UCSD-AML1 (cell line): Measurements from ENCODE around the gene KRTAP10-10.
"Not testable (repeated sequence)": the region's sequence is repeated elsewhere in the genome, so short reads cannot be mapped to it uniquely, and the experiment has no call there.

Source experiments
- DNase-seq: peaks from one replicate; lab custom pipeline; 2025; ENCODE audit not compliant: unreplicated experiment; lab: John Stamatoyannopoulos, UW

The KRTAP10-10 gene

DNA sequence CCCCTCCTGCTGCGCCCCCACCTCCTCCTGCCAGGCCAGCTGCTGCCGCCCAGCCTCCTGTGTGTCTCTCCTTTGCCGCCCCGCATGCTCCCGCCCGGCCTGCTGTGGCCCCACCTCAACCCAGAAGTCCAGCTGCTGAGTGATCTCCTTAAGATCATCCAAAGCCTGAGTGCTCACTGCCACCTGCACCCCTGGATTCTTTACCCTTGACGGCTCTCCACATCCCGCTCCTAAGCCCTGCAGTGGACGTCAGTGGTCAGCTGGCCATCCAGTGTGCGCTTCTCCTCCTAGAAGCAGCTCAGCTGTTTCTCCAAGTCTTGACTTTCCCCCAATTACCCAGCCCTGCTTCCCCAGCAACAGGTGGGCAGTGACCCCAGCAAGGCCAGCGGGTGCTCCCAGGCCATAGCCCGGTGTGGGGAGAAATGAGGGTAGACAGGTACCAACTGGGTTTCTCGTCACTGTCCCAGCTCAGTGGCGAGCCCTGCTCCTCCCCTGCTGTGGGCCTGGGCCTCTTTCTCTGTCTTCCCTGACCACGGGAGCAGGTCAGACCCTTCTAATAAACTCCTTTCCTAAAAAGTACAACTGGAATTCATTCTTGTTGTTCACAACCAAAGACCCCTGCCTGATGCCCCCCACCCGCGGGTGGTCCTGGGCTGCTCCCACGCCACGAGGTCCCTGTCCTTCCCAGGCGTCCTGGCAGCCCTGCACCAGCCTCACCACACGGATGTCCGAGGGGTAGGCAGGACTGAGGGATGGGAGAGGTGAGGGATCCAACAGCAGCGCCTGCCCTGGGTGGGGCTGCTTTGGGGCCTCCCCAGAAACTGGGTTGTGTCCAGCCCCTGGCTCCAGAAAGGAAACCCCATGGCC lies 35.3 kb upstream of the KRTAP10-10 start:
- DNase-seq: no peak

DNA sequence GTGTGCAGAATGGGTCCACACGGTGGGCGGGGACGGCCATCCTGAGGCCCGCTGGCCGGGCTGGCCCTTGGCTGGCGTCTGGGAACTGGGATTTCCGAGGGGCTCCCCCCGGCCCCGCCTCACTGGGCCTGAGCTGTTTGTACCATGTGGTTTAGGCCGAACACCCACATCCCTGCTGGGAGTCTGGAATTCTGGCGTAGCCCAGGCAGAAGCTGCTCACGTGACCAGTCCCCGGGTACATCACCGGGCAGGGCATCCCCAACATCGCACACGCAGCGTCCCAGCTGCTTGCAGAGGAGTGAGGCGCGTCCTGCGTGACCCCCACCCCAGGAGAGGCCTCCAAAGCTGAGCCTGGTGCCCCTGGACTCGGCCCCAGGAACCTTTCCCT lies 34.7 kb upstream of the KRTAP10-10 start:
- DNase-seq: no peak

DNA sequence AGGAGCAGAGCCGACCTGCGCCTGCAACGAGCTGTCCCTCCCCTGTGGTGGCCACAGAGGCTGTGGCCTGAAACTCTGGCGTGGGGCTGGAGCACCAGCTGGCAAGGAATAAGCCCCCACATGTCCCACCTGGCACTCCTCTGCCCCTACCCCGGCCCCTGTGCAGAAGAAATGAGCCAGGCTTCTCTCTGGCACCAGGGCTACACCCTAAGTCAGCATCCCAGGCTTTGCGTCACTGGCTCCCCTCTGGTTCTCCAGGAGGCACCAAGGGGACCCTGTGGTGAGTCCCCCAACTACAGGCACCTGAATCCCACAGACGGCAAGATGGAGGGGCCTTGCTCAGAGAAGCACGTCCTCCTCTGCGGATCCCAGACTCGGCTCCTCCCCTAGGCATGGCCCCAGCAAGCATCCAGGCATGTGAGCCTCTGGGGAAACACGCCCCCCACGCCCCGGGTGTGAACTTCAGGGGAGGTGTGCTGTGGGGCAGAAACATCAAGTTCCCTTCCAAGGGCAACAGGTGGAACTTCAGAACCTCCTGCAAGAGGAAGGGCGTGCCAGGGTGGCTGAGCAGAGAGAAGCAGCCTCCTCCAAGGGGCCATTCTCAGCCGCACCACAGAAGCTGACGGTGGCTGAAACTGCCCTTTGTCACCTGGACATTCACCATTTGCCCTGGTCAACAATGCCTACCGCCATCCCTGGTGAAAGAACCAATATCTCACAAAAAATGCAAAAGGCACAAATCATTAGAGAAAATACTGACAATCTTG lies 33.9 kb upstream of the KRTAP10-10 start:
- DNase-seq: no peak

DNA sequence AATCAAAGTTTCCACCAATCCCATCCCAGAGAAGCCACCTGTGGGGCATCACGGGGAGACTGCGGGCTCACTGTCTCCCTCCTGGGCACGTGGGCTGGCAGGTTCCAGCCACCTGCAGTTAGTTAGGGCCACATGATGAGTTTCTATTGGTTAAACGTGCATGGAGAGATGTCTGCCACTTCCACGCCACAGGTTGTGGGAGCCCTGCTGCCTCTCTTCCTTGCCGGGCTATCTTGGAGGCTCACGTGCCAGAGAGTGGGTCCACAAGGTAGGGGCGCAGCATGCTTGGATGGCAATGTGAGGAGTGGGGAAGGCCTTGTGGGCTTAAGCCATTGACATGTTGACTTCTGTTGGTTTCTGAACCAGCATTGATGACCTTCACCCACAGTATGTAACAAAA lies 33.2 kb upstream of the KRTAP10-10 start:
- DNase-seq: no peak

DNA sequence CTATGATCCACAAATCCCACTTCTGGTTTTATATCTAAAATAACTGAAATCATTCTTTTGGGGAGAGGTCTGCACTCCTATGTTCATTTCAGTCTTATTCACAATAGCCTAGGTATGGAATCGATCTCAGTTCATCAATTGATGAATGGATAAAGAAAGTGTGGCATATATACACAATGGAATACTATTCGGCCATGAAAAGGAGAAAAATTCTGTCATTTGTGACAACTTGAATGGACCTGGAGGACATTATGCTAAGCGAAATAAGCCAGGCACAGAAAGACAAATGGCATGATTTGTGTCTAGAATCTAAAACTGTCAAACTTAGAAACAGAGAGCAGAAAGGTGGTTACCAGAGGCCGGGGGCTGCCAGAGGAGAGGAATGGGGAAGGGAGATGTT lies 30.7 kb upstream of the KRTAP10-10 start:
- no peak for DNase-seq

DNA sequence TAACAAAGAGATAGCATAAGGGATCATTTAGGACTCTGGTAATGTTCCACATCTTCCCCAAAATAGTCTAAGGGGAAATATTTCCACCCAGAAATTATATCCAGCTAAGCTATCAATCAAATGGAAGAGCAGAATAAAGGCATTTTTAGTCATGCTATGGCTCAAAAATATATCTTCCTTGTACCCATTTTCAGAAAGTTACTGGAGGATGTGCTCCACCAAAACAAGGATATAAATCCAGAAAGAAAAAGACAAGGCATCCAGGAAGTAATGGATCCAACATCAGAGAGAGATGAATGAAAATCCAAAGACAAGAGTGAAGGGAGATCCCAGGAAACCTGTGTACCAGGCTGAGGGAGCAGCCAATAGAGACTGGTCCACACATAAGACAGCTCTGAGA lies 28.0 kb upstream of the KRTAP10-10 start:
- no peak for DNase-seq

DNA sequence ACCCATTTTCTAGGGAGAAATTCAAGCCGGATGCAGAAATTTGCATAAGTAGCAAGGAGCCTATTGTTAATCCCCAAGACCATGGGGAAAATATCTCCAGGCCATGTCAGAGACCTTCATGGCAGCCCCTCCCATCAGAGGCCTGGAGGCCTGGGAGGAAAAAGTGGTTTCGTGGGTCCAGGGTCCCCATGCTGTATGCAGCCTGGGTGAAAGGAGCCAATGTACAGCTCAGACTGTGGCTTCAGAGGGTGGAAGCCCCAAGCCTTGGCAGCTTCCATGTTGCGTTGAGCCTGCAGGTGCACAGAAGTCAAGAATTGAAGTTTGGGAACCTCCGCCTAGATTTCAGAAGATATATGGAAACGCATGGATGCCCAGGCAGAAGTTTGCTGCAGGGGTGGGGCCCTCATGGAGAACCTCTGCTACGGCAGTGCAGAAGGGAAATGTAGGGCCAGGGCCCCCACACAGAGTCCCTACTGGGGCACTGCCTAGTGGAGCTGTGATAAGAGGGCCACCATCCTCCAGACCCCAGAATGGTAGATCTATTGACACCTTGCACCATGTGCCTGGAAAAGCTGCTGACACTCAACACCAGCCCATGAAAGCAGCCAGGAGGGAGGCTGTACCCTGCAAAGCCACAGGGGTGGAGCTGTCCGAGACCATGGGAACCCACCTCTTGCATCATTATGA lies 26.9 kb upstream of the KRTAP10-10 start:
- DNase-seq: not testable (repeated sequence)

DNA sequence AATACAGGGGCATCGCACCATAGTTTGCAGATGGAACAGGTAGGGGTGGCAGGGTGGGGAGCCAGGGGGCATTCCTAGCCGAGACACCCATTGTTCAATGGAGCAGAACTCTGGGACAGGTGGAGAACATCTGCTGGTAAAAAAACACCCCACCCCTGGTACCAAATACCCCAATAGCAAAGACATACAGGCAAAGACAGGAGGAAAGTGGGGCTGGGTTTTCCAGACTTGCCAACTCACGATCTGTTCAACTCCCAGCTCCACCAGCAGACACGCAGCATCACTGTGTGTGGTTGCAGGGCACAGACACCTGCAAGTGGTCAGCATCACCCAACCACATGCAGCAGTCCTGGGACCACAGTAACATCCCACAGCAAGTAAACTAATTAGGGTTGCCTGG lies 25.6 kb upstream of the KRTAP10-10 start:
- no peak for DNase-seq

DNA sequence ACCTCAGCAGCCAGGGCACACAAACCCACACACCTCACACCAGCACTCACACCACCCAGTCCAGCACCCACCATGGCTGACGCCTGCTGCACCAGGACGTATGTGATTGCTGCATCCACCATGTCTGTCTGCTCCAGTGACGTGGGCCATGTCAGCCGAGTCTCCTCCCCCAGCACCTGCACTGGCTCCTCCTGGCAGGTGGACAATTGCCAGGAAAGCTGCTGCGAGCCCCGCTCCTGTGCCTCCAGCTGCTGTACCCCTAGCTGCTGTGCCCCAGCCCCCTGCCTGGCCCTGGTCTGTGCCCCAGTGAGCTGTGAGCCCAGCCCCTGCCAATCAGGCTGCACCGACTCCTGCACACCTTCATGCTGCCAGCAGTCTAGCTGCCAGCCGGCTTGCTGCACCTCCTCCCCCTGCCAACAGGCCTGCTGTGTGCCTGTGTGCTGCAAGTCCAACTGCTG lies 25.1 kb upstream of the KRTAP10-10 start, which contains the start of gene KRTAP10-8:
Gene KRTAP10-8, plus strand, starts transcription at position 51 of the 458 bp plus-strand sequence. Its CDS starts 22 bp downstream, at position 73.
- no peak for DNase-seq

DNA sequence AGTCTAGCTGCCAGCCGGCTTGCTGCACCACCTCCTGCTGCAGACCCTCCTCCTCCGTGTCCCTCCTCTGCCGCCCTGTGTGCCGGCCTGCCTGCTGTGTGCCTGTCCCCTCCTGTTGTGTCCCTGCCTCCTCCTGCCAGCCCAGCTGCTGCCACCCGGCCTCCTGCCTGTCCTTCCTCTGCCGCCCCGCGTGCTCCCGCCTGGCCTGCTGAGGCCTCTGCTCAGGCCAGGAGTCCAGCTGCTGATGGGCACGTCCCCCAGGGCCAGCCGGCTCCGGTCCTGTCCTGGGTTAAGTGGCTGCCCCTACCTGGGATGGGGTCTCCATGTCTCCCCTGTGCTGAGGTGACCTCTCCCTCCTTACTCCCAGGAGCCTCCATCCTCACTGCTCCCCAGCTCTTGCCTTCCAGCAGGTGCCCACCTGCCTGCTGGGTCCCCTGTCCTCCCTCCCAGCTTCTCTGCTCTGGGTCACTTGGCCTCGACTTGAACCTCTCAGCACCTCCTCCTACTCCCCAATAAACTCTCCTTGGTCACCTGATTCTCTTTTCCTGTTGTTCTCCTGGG lies 24.4 kb upstream of the KRTAP10-10 start:
- no peak for DNase-seq

DNA sequence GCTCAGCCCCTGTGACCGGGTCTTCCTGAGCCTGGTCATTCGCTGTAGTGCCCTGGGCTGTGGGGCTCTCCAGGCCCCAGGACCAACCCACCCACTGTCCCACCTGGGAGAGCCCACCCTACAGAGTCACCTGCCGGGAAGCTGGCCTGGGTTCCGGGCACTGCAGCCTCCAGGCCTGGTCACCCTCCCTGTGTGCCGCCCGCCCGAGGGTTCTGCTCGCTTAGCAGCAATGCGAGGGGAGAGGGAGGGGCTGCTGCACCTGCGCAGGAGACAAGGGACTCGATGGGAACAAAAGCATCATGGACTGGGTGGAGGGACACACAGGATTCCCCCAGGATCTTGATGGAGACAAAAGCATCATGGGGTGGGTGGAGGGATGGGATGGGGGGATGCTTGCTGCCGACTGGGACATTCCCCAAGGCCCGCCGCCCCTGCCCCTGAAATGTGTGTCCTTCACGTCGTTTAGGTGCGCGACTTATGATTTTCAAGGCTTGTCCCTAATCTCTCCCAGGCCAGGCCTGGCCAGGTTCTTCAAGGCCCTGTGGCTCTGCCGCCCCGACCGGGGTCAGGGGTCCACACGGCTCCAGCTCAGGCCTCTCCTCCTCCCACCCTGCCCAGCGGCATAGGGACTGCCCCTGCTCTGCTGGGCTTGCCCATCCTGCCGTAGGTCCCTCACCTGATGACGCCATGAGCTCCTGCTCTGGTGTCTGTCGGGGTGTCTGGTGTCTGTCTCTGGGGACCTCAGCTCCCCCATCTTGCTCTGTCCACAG lies 23.6 kb upstream of the KRTAP10-10 start:
- DNase-seq: no peak

DNA sequence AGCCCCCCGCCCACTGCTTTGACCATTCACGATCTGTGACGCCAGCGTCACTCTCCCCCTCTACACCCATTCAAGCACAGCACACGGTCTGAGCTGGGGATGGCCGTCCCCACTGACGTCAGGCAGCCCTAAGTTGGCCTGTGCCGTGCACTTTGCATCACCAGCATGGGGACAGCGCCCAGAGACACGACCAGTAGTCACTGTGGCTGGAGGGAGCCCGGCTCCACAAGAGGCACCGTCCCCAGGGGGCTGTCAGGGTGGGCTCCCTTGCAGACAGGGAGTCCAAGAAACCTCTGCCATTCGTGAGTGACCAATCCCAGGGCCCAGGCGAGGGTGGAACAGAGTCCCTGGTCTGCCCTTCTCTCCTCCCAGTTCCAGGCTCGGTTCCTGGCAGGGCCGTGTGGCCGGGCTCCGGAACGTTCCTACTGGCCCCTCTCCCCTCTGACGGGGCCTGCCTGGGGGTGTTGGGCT lies 23.0 kb upstream of the KRTAP10-10 start:
- DNase-seq: no peak

DNA sequence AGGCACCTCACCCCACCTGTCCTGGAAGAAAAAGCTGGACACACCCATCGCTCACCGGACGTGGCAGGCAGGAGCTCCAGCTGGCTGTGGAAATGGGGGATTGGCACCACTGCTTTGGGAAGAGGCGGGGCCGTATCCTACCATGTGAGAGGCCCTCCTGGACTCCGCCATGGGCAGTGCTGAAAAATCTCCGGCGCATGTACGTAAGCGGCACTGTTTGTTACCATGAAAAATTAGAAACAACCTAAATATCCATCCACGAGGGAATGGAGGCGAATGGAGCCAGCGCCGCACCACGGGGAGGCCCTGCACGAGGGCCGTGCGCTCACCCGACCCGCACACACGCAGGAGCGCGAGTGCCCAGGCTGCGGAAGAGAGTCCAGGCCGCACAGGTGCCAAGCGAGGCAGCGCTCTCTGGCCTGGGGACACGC lies 22.2 kb upstream of the KRTAP10-10 start:
- no peak for DNase-seq

DNA sequence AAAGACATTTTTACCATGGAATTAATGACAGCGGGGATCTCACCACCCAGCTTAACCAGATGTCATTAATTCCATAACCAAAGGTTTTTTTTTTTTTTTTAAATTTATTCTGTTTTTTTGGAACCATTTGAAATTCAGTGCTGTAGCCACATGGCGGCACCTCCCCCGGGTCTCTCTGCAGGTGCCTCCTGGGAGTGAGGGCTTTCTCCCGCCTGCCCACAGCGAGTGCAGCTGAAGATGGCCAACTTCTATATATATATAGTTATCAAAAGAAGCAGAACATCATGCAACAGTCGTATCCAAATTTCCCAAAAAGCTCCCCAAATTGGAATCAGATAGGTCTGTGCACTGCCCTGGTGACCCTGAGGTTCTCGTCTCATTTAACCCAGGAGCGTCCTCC lies 21.7 kb upstream of the KRTAP10-10 start:
- no peak for DNase-seq

DNA sequence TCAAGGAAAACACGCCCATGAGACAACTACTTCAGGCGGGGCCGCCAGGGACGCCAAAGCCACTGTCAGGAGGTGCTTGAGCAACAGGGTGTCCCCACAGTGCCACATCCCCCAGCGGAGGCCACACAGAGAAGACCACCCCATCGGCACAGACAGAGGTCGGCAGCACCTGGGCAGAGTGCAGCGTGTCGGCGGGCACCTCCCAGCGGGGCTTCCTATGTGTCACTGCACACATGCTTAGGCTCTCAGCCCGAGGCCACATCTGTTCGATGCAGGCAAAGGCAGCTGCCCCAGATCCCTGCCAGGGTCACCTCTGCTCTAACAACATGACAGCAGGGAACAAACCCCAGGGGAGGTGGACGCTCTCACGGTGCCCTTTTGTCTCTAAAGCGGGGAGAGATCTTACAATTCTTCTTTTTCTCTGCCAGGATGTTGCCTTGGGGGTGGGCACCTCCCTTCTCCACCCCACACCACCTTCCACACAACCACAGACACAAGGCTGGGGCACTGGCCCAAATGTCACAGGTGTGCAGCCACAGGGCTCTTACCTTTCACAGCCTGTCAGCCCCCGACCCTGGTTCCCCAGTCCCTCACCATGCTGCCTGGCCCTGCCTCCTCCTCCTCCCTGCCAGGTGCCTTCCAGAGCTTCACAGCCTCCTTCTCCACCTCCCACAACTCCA lies 21.1 kb upstream of the KRTAP10-10 start:
- DNase-seq: no peak

DNA sequence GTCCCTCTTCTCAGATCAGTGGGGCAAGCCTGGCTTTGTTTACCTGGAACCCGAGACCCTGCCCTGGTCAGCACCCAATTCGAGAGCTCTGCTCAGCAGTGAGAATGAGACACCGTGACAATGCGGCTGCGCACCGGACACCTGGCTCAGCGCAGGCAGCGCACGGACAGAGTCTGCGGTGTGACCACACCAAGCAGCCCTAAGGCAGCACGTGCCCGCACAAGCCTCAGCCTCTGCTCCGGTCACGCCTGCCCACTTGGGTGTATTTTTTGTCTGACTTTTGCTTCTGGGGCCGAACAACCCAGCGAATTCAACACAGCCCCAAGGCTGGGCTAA lies 20.6 kb upstream of the KRTAP10-10 start:
- no peak for DNase-seq

DNA sequence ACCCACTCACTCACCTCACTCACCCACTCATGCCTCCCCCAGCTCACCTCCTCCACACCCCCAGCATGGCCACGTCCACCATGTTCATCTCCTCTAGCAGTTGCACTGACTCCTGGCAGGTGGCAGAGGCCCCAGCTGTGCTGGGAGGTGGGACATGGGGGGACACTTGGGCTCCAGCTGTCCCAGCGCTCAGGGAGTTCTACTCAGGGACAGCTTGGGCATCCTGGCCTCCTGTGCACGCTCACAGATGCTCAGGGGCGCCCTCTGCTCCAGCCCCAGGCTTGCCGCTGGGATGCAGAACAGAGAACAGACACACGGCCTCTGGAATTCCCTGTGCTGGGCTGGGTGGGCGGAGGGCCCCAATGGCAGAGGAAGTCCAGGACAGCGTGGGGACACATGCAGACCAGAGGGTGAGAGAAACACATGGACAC lies 20.1 kb upstream of the KRTAP10-10 start:
- no peak for DNase-seq

DNA sequence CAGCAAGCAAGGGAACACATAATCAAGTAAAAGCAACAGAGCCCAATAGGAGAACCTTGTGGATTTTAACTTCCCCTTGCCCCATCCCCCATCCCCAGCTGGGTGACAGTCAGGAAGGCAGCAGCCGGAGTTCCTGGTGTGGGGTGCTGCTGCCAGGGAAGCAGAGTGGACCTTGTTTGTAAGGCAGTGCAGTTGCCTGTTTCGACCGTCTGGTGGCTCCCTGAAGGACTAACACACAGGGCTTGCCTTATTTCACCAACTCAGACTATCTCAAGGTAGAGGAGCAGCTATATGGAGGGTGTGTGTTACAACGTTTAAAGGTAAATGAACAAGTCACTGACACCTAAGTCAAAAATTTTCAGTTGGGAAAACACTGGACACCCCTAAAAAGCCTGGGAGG lies 18.7 kb upstream of the KRTAP10-10 start:
- peak; percentile 65 for DNase-seq

DNA sequence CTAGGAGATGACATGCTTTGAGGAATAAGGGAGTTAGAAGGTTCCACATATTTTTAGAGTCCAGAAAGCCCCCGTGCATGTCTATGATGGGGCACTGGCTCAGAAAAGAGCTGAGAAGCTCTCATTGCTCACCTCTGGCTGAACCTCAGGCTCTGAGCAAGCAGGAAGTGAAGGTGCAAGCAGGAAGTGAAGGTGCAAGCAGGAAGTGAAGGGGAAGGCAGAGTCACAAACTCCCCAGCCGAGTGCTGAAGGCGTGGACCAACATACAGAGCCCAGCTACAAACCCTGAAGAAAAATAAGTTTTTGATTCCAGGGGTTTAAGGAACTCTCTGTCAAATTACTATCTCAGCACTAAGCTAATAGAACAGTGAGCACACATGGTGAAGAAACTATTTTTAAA lies 18.2 kb upstream of the KRTAP10-10 start:
- DNase-seq: no peak

DNA sequence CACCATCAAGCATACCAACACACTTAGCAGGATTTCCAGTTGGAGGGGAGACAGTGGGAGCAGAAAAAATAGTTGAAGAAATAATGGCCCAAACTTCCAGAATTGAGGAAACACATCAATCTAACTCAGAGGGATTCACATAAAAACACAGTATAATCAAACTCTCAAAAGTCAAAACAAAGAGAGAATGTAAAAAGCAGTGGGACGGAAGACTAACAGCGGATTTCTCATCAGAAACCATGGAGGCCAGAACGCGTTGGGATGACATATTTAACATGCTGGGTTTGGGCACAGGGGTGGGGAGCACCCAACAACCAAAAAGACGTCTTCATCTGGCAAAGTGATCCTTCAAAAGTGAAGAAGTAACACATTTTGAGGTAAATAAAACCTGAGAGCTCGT lies 17.3 kb upstream of the KRTAP10-10 start:
- no peak for DNase-seq
